Caco-2 (cell line): ENCODE measurements around the gene EXOSC3. TPM values are rescaled to one million over a fixed set of nuclear protein-coding genes. Genes with fewer than 3 reads are reported as not detected.

Experiments
- BruUV-seq: library from RNA; stranded (reverse); fragments of 400-500 nt; replicated peaks from 2 replicates; lab custom pipeline; 2021; lab: Mats Ljungman, UMichigan
- CTCF ChIA-PET: fragments of 300-600 bp; sonication (Branson Sonifier 250); formaldehyde crosslinking; loops from one replicate; lab custom pipeline; 2022; ENCODE audit warnings: antibody characterized with exemption; lab: Charles Lee
- POLR2A ChIA-PET: fragments of 300-600 bp; sonication (Branson Sonifier 250); formaldehyde crosslinking; loops from one replicate; lab custom pipeline; 2022; ENCODE audit warnings: antibody characterized with exemption; lab: Charles Lee
- DNase-seq, 2 experiments: peaks; one replicate each; pipeline versions ENCODE4 v3.0.0 to v3.0.0-alpha.2; 2020 to 2022
- H3K27me3 ChIP-seq: replicated peaks from 2 replicates; pipeline ENCODE4 v1.6.0; 2011; ENCODE audit warnings: low read length; ENCODE audit not compliant: control insufficient read depth, insufficient read depth
- H3K36me3 ChIP-seq: 2 replicates; pipeline ENCODE4 v1.5.1; 2011; ENCODE audit warnings: low read length; ENCODE audit not compliant: control insufficient read depth, insufficient read depth
- H3K4me1 ChIP-seq: fragments of 250-450 bp; sonication (Bioruptor Pico); 2 replicates; pipeline ENCODE4 v1.5.1; 2020; ENCODE audit warnings: mild to moderate bottlenecking
- H3K4me3 ChIP-seq: 2 replicates; pipeline ENCODE4 v1.5.1; 2011; ENCODE audit warnings: low read depth, mild to moderate bottlenecking, control low read depth, low read length
- H3K9me3 ChIP-seq: fragments of 250-450 bp; sonication (Bioruptor Pico); 2 replicates; pipeline ENCODE4 v1.5.1; 2020; ENCODE audit warnings: mild to moderate bottlenecking, moderate library complexity
- H3K27ac Mint-ChIP-seq: one replicate; pipeline ENCODE4 v1.8.0; 2022; ENCODE audit warnings: mixed read lengths; ENCODE audit not compliant: unreplicated experiment
- H3K27me3 Mint-ChIP-seq: one replicate; pipeline ENCODE4 v1.8.0; 2022; ENCODE audit warnings: mixed read lengths; ENCODE audit not compliant: insufficient read depth, unreplicated experiment
- H3K36me3 Mint-ChIP-seq: one replicate; pipeline ENCODE4 v1.8.0; 2022; ENCODE audit warnings: mild to moderate bottlenecking, mixed read lengths; ENCODE audit not compliant: insufficient read depth, unreplicated experiment
- H3K4me1 Mint-ChIP-seq: one replicate; pipeline ENCODE4 v1.8.0; 2022; ENCODE audit warnings: low read depth, mixed read lengths; ENCODE audit not compliant: unreplicated experiment
- H3K4me3 Mint-ChIP-seq: one replicate; pipeline ENCODE4 v1.8.0; 2022; ENCODE audit warnings: mild to moderate bottlenecking, moderate library complexity, mixed read lengths; ENCODE audit not compliant: unreplicated experiment
- H3K9me3 Mint-ChIP-seq: one replicate; pipeline ENCODE4 v1.8.0; 2022; ENCODE audit warnings: mixed read lengths; ENCODE audit not compliant: unreplicated experiment
- CTCF ChIP-seq, 2 experiments: fragments of 200-600 bp in 1 of 2; IDR thresholded peaks; 1 replicate in 1 of 2; 2 replicates in 1 of 2; pipeline versions ENCODE4 v1.5.1 to v1.8.0; 2011 to 2022; ENCODE audit warnings: antibody characterized with exemption in 1 of 2, control low read depth in 1 of 2, inconsistent platforms in 1 of 2, low read depth in 1 of 2, low read length in 1 of 2, mild to moderate bottlenecking in 1 of 2, moderate library complexity in 1 of 2; ENCODE audit not compliant: insufficient read depth in 1 of 2, severe bottlenecking in 1 of 2, unreplicated experiment in 1 of 2
- intact Hi-C: fragments of 100-400 bp; cut with micrococcal nuclease; formaldehyde crosslinking; loops from one replicate; pipeline ENCODE4 v1.10.0; 2022; ENCODE audit not compliant: unreplicated experiment
- total RNA-seq: library from RNA; stranded (reverse); gene quantifications from 2 replicates; pipeline ENCODE4 v1.2.3, GENCODE V29; 2022

Gene EXOSC3
- total RNA-seq, 1 experiment from 2014 or later = 60.3 TPM

GRCh38 chr9:37761511-37761910 lies 23.4 kb downstream of the EXOSC3 start:
- intact Hi-C loops = no loop called here
- CTCF ChIA-PET = no interaction called here
- POLR2A ChIA-PET = no interaction called here
- Mint-ChIP-seq H3K4me1 (peaks cover 6% of the 10 kb centered on the region), H3K27me3 (no peaks in the 10 kb centered on the region), H3K9me3 (no peaks in the 10 kb centered on the region), H3K4me3 (no peak overlapping the region), H3K27ac (no peak overlapping the region), H3K36me3 (peaks cover 12% of the 10 kb centered on the region)
- Histone ChIP-seq H3K27me3 (no peaks in the 10 kb centered on the region), H3K36me3 (no peaks in the 10 kb centered on the region), H3K4me3 (no peak overlapping the region), H3K9me3 (no peaks in the 10 kb centered on the region), H3K4me1 (no peaks in the 10 kb centered on the region)
- BruUV-seq = no TSS peak
- TF ChIP-seq CTCF (IDR thresholded peaks at IDR 0.05; ENCODE audit: insufficient read depth in 1 of 2, low read depth in 1 of 2, low read length in 1 of 2, severe bottlenecking in 1 of 2, unreplicated experiment in 1 of 2) = no peak
- DNase-seq = no peak

GRCh38 chr9:37760416-37761161 lies 24.3 kb downstream of the EXOSC3 start:
- Histone ChIP-seq H3K36me3 (no peaks in the 10 kb centered on the region), H3K4me3 (no peak overlapping the region), H3K9me3 (no peaks in the 10 kb centered on the region), H3K27me3 (no peaks in the 10 kb centered on the region), H3K4me1 (no peaks in the 10 kb centered on the region)
- ChIA-PET CTCF (interaction anchor here (0.6 kb wide), 1 partner anchor 376 kb away, joined by 3 read pairs; no protein-coding TSS in a partner anchor), POLR2A (no interaction called here)
- Mint-ChIP-seq H3K4me1 (peaks cover 6% of the 10 kb centered on the region), H3K4me3 (no peak overlapping the region), H3K36me3 (peaks cover 10% of the 10 kb centered on the region), H3K9me3 (no peaks in the 10 kb centered on the region), H3K27ac (no peak overlapping the region), H3K27me3 (no peaks in the 10 kb centered on the region)
- no peak for TF ChIP-seq CTCF (IDR thresholded peaks at IDR 0.05; ENCODE audit: insufficient read depth in 1 of 2, low read depth in 1 of 2, low read length in 1 of 2, severe bottlenecking in 1 of 2, unreplicated experiment in 1 of 2)
- no peak for DNase-seq
- intact Hi-C loops = no loop called here
- BruUV-seq = no TSS peak

- no peaks in the 10 kb centered on the region for H3K27me3 ChIP-seq
- H3K4me3 ChIP-seq = no peak overlapping the region
- ChIA-PET CTCF (no interaction called here), POLR2A (no interaction called here)
- Mint-ChIP-seq H3K36me3 (peaks cover 4% of the 10 kb centered on the region), H3K4me3 (no peak overlapping the region), H3K4me1 (peaks cover 11% of the 10 kb centered on the region), H3K9me3 (no peaks in the 10 kb centered on the region), H3K27ac (no peak overlapping the region), H3K27me3 (no peaks in the 10 kb centered on the region)
- no peak for TF ChIP-seq CTCF (IDR thresholded peaks at IDR 0.05; ENCODE audit: insufficient read depth in 1 of 2, low read depth in 1 of 2, low read length in 1 of 2, severe bottlenecking in 1 of 2, unreplicated experiment in 1 of 2)
- intact Hi-C loops = no loop called here
- no peaks in the 10 kb centered on the region for H3K9me3 ChIP-seq
- H3K36me3 ChIP-seq = no peaks in the 10 kb centered on the region
- no TSS peak for BruUV-seq
- no peaks in the 10 kb centered on the region for H3K4me1 ChIP-seq
- no peak for DNase-seq
Observed at GRCh38 chr9:37758747-37759146, 26.1 kb downstream of the EXOSC3 start.
